BJ (cell line): ENCODE data around the gene FBXO48. TPM values are rescaled to one million over a fixed set of nuclear protein-coding genes. Genes with fewer than 3 reads are reported as not detected.

Experiments used
- CTCF ChIA-PET: fragments of 350-600 bp; formaldehyde crosslinking; extraction: SDS; loops from one replicate; lab custom pipeline; 2021; ENCODE audit warnings: antibody characterized with exemption, inconsistent platforms; lab: Yijun Ruan, JAX
- POLR2A ChIA-PET: fragments of 300-600 bp; sonication (Branson Sonifier 250); formaldehyde crosslinking; extraction: SDS; loops from one replicate; lab custom pipeline; 2021; ENCODE audit warnings: antibody characterized with exemption; lab: Charles Lee
- DNase-seq: peaks from one replicate; pipeline ENCODE4 v3.0.0-alpha.2; 2011; ENCODE audit warnings: low read depth
- H3K27me3 ChIP-seq: 2 replicates; pipeline ENCODE4 v1.6.0; 2011; ENCODE audit warnings: low read length; ENCODE audit not compliant: control insufficient read depth, insufficient read depth
- H3K36me3 ChIP-seq: 2 replicates; pipeline ENCODE4 v1.5.1; 2011; ENCODE audit warnings: low read length; ENCODE audit not compliant: control insufficient read depth, insufficient read depth
- H3K4me3 ChIP-seq: 2 replicates; pipeline ENCODE4 v1.5.1; 2011; ENCODE audit warnings: low read depth, mild to moderate bottlenecking, control low read depth, low read length
- polyA plus RNA-seq: library from polyadenylated mRNA; depleted of rRNA; stranded (reverse); fragments of >200 nt; gene quantifications from 2 replicates; pipeline ENCODE4 v1.2.3, GENCODE V29; 2011
- TF ChIP-seq, protein P1 (sequence below): IDR thresholded peaks from 2 replicates; pipeline ENCODE4 v1.5.1; 2011; ENCODE audit warnings: low read depth, mild to moderate bottlenecking, control low read depth, inconsistent platforms, low read length, moderate library complexity; ENCODE audit not compliant: insufficient read depth

The FBXO48 gene
- polyA plus RNA-seq, 1 experiment: 0.49 TPM

- ChIA-PET CTCF (interaction anchor here (1.1 to 1.8 kb wide), 3 partner anchors 10 to 306 kb away, joined by 3 to 6 read pairs (median 5); no protein-coding TSS in a partner anchor), POLR2A (no interaction called here)
- TF ChIP-seq, protein P1, sequence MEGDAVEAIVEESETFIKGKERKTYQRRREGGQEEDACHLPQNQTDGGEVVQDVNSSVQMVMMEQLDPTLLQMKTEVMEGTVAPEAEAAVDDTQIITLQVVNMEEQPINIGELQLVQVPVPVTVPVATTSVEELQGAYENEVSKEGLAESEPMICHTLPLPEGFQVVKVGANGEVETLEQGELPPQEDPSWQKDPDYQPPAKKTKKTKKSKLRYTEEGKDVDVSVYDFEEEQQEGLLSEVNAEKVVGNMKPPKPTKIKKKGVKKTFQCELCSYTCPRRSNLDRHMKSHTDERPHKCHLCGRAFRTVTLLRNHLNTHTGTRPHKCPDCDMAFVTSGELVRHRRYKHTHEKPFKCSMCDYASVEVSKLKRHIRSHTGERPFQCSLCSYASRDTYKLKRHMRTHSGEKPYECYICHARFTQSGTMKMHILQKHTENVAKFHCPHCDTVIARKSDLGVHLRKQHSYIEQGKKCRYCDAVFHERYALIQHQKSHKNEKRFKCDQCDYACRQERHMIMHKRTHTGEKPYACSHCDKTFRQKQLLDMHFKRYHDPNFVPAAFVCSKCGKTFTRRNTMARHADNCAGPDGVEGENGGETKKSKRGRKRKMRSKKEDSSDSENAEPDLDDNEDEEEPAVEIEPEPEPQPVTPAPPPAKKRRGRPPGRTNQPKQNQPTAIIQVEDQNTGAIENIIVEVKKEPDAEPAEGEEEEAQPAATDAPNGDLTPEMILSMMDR: no peak
- DNase-seq: no peak
- Histone ChIP-seq H3K4me3 (no peak overlapping the region), H3K27me3 (no peaks in the 10 kb centered on the region; the same call in 1 of the 2 replicates), H3K36me3 (no peaks in the 10 kb centered on the region)
These were observed 38.3 kb downstream of the FBXO48 start for GRCh38 chr2:68428746-68429145.

DNA sequence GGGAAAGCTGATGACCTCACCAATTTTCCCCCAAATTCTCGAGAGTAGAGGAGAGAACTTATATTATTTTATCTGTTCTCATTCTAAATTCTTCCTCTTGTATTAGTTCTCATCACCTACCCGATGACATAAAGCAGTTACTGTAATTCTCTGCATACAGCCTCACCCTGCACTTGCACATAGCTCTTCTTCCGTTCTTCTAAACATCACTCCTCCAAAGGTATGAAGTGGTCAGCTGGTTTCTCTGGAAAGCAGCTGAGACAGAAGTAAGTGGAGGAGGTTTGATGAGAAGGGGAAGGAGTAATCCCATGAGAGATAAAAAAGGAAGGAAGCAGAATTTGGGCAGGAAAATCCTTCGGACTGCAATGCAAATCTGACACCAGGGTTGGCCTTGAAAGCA, 39.0 kb downstream of the FBXO48 start:
- ChIA-PET POLR2A (no interaction called here), CTCF (interaction anchor here (1.1 to 1.8 kb wide), 3 partner anchors 10 to 306 kb away, joined by 3 to 6 read pairs (median 5); no protein-coding TSS in a partner anchor)
- no peaks in the 10 kb centered on the region for H3K36me3 ChIP-seq
- TF ChIP-seq, protein P1: no peak
- no peaks in the 10 kb centered on the region; the same call in none of the 2 replicates for H3K27me3 ChIP-seq
- DNase-seq: no peak
- H3K4me3 ChIP-seq: no peak overlapping the region

- Histone ChIP-seq H3K36me3 (no peaks in the 10 kb centered on the region), H3K4me3 (no peak overlapping the region), H3K27me3 (no peaks in the 10 kb centered on the region; the same call in none of the 2 replicates)
- CTCF ChIA-PET: interaction anchor here (0.8 to 1.3 kb wide), 2 partner anchors 15 to 66 kb away, joined by 3 to 4 read pairs; no protein-coding TSS in a partner anchor
- POLR2A ChIA-PET: no interaction called here
- DNase-seq: no peak
- TF ChIP-seq, protein P1: no peak
These were observed 40.1 kb downstream of the FBXO48 start for GRCh38 chr2:68426848-68427579.

DNA sequence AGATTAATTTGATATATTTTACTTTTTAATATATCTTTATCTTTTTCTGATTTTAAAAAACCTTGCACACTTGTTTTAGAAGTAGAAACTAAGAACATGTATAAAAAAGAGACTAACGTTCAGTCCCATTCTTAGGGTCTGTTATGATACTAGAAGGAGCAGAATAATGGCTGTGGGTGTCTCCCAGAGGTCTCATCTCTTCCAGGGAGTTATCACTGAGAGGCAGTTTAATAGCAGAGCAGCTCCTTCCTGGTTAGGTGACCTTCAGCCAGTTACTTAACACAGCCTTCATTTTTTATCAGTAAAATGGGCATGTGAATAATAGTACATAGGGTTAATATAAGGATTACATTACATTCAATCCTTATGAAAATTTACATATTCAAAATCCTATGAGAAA, 40.6 kb downstream of the FBXO48 start:
- Histone ChIP-seq H3K4me3 (no peak overlapping the region), H3K36me3 (no peaks in the 10 kb centered on the region), H3K27me3 (no peaks in the 10 kb centered on the region; the same call in none of the 2 replicates)
- DNase-seq: no peak
- POLR2A ChIA-PET: no interaction called here
- TF ChIP-seq, protein P1: no peak
- CTCF ChIA-PET: interaction anchor here (1.3 kb wide), 1 partner anchor 15 kb away, joined by 4 read pairs; no protein-coding TSS in a partner anchor

DNA sequence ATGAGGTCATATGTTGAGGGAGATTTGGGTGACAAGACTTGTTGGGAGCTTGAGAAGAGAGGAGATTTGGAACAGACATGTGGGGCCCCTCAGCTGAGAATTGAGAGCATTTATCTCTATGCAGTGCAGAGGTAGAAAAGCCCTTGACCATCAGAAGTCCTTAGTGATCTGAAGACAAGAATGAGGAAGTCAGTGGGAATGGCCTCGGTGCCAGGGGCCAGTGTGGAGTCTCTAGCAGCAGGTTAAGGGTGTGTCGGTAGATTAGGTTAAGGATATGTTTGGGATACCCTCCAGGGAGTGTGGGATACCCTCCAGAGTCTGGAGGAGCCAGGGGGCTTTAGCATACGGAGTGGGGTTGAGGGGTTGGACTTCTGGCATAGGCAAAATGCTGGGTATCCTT, 41.6 kb downstream of the FBXO48 start:
- Histone ChIP-seq H3K27me3 (peaks cover 2% of the 10 kb centered on the region), H3K4me3 (no peak overlapping the region), H3K36me3 (no peaks in the 10 kb centered on the region)
- POLR2A ChIA-PET: no interaction called here
- TF ChIP-seq, protein P1: no peak
- no peak for DNase-seq
- CTCF ChIA-PET: interaction anchor here (1.0 kb wide), 1 partner anchor 16 kb away, joined by 3 read pairs; no protein-coding TSS in a partner anchor
